K562 (cell line): Measurements from ENCODE around the gene MYADML2. TPM values are rescaled to one million over a fixed set of nuclear protein-coding genes. Genes with fewer than 3 reads are reported as not detected.

ENCODE experiments used
- EGR1 ChIP-seq: fragments of 450-650 bp; conservative IDR thresholded peaks from 2 replicates; pipeline ENCODE4 v1.6.1; 2017; ENCODE audit warnings: mild to moderate bottlenecking
- GTF2F1 ChIP-seq: IDR thresholded peaks from 2 replicates; pipeline ENCODE4 v1.6.1; 2011; ENCODE audit warnings: low read depth, low read length, improper control_type of control experiment
- HMG20A ChIP-seq: fragments of 450-650 bp; formaldehyde crosslinking; conservative IDR thresholded peaks from 2 replicates; pipeline ENCODE4 v1.4.0; 2020; ENCODE audit warnings: mild to moderate bottlenecking, mixed read lengths
- HMG20B ChIP-seq: fragments of 250-450 bp; sonication (Bioruptor Pico); IDR thresholded peaks from 2 replicates; pipeline ENCODE4 v1.5.0; 2021; ENCODE audit warnings: mild to moderate bottlenecking
- HNRNPLL ChIP-seq: fragments of 200-400 bp; formaldehyde crosslinking; IDR thresholded peaks from 2 replicates; pipeline ENCODE4 v1.6.1; 2017; ENCODE audit warnings: low read length, low read depth, mild to moderate bottlenecking; ENCODE audit not compliant: poor library complexity, severe bottlenecking
- HNRNPUL1 ChIP-seq: fragments of 200-400 bp; formaldehyde crosslinking; IDR thresholded peaks from 2 replicates; pipeline ENCODE4 v1.6.1; 2017; ENCODE audit warnings: low read length
- KAT7 ChIP-seq: sonication (generic); formaldehyde crosslinking; IDR thresholded peaks from 2 replicates; pipeline ENCODE4 v1.8.0; 2022; ENCODE audit warnings: missing genetic modification reagents, mild to moderate bottlenecking, borderline replicate concordance
- MTF1 ChIP-seq: fragments of 250-450 bp; sonication (Bioruptor Pico); IDR thresholded peaks from 2 replicates; pipeline ENCODE4 v1.9.0; 2021; ENCODE audit warnings: moderate library complexity, mild to moderate bottlenecking, inconsistent platforms, borderline replicate concordance
- NCOR1 ChIP-seq: fragments of 450-650 bp; IDR thresholded peaks from 2 replicates; pipeline ENCODE4 v1.6.1; 2016; ENCODE audit warnings: mild to moderate bottlenecking, moderate library complexity
- NFE2L1 ChIP-seq: fragments of 450-650 bp; IDR thresholded peaks from 2 replicates; pipeline ENCODE4 v1.6.1; 2016; ENCODE audit warnings: missing genetic modification characterization, low read depth, mild to moderate bottlenecking, missing compliant biosample characterization, moderate library complexity, borderline replicate concordance
- POLR2A ChIP-seq: fragments of 450-650 bp; conservative IDR thresholded peaks from 2 replicates; pipeline ENCODE4 v1.6.1; 2016
- POLR2G ChIP-seq: fragments of 200-400 bp; formaldehyde crosslinking; IDR thresholded peaks from 2 replicates; pipeline ENCODE4 v1.6.1; 2017; ENCODE audit warnings: low read depth, mild to moderate bottlenecking, antibody characterized with exemption, low read length, moderate library complexity
- RNF219 ChIP-seq: fragments of 250-450 bp; sonication (Bioruptor Pico); IDR thresholded peaks from 2 replicates; pipeline ENCODE4 v1.5.0; 2022; ENCODE audit warnings: mild to moderate bottlenecking
- SMARCE1 ChIP-seq: fragments of 450-650 bp; IDR thresholded peaks from 2 replicates; pipeline ENCODE4 v1.7.1; 2016; ENCODE audit warnings: mild to moderate bottlenecking
- SUPT5H ChIP-seq: fragments of 450-650 bp; IDR thresholded peaks from 2 replicates; pipeline ENCODE4 v1.6.1; 2016
- TCF7L2 ChIP-seq: fragments of 150-350 bp; IDR thresholded peaks from 2 replicates; pipeline ENCODE4 v1.6.1; 2016; ENCODE audit warnings: low read depth, mild to moderate bottlenecking, low read length, moderate library complexity
- TEAD4 ChIP-seq, 2 experiments: sonication (generic) in 1 of 2; formaldehyde crosslinking in 1 of 2; IDR thresholded peaks; 2 replicates each; pipeline versions ENCODE4 v1.6.1 to v1.8.0; 2012 to 2022; ENCODE audit warnings: borderline replicate concordance in 1 of 2, inconsistent platforms in 1 of 2, low read length in 1 of 2, mild to moderate bottlenecking in 1 of 2, missing genetic modification reagents in 1 of 2
- XRCC5 ChIP-seq: fragments of 200-400 bp; formaldehyde crosslinking; IDR thresholded peaks from 2 replicates; pipeline ENCODE4 v1.6.1; 2017; ENCODE audit warnings: low read depth, mild to moderate bottlenecking, low read length
- ZFP36 ChIP-seq: fragments of 150-350 bp; IDR thresholded peaks from 2 replicates; pipeline ENCODE4 v1.6.1; 2018; ENCODE audit warnings: low read length, low read depth; ENCODE audit not compliant: partially characterized antibody
- ZNF146 ChIP-seq: IDR thresholded peaks from one replicate; pipeline ENCODE4 v1.6.1; 2018; ENCODE audit warnings: missing compliant biosample characterization; ENCODE audit not compliant: unreplicated experiment
- ZNF354B ChIP-seq: fragments of 250-450 bp; sonication (Bioruptor Pico); IDR thresholded peaks from 2 replicates; pipeline ENCODE4 v1.4.0; 2020
- polyA plus RNA-seq, 8 experiments: library from polyadenylated mRNA; depleted of rRNA in 4 of 8; stranded (reverse) in 5 of 8; unstranded in 3 of 8; fragments of >200 nt; fragmentation: Nextera tagmentation in 2 of 8; fragmentation: Illumina TruSeq in 1 of 8; extraction: Ambion mirVana in 2 of 8; extraction: Trizol in 1 of 8; gene quantifications; 2 replicates each; pipeline versions ENCODE4 v1.2.1 to v1.2.3, GENCODE V29; 2011 to 2014; ENCODE audit warnings: inconsistent platforms in 1 of 8, missing spikeins in 1 of 8
- total RNA-seq, 7 experiments: library from RNA; depleted of rRNA in 6 of 7; stranded (reverse); fragments of >200 nt in 6 of 7; fragmentation: Illumina TruSeq in 2 of 7; extraction: Trizol in 2 of 7; gene quantifications; 2 replicates each; pipeline versions ENCODE4 v1.2.1 to v1.2.3, GENCODE V29; 2011 to 2021; ENCODE audit warnings: low replicate concordance in 1 of 7
- TF ChIP-seq, protein P1 (sequence below): sonication (generic); formaldehyde crosslinking; IDR thresholded peaks from 2 replicates; pipeline ENCODE4 v1.8.0; 2022; ENCODE audit warnings: mild to moderate bottlenecking, missing genetic modification reagents
- TF ChIP-seq, protein P2 (sequence below): fragments of 450-650 bp; IDR thresholded peaks from 2 replicates; pipeline ENCODE4 v1.6.1; 2016; ENCODE audit warnings: missing biosample characterization, missing genetic modification characterization

Gene MYADML2
- total and polyA plus RNA-seq, 9 of the 15 experiments (the other 6 are each of a cell fraction or from before 2014, with no cell fraction given) = not detected

DNA sequence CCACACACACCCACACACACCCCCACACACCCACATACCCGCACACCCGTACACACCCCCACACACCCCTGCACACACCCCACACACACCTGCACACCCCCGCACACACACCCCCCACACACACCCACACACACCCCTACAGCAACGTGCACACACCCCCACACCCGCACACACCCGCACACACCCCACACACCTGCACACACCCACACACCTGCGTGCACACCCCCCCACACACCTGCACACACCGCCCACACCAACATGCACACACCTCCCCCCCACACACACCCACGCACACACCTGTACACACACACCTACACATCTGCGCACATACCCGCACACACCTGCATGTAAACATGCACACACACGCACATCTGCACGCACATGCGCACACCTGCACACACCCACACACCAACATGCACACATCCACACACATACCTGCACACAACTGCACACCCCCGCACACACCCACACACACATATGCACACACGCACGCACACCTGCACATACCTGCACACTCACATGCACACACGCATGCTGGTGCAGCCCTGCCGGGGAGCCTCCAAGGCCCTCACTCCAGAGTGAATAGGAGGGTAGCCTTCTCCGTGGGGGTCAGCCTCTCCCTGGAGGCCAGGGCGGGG lies 37.9 kb upstream of the MYADML2 start (continued):
- peak; percentile 84 for TF ChIP-seq EGR1
- peak; percentile 29; the same call in 1 of the 2 replicates for TF ChIP-seq POLR2G
- no peak for TF ChIP-seq SUPT5H
- no peak for TF ChIP-seq ZNF354B (CRISPR knock-in tag)
- TF ChIP-seq GTF2F1 = no peak
- TF ChIP-seq ZNF146 = no peak
- TF ChIP-seq XRCC5 = no peak
- TF ChIP-seq POLR2A = 0 out of 2 replicates have a peak, but pooled peaks have one; percentile 26
- TF ChIP-seq HMG20B (CRISPR knock-in tag) = no peak
- TF ChIP-seq, protein P1, sequence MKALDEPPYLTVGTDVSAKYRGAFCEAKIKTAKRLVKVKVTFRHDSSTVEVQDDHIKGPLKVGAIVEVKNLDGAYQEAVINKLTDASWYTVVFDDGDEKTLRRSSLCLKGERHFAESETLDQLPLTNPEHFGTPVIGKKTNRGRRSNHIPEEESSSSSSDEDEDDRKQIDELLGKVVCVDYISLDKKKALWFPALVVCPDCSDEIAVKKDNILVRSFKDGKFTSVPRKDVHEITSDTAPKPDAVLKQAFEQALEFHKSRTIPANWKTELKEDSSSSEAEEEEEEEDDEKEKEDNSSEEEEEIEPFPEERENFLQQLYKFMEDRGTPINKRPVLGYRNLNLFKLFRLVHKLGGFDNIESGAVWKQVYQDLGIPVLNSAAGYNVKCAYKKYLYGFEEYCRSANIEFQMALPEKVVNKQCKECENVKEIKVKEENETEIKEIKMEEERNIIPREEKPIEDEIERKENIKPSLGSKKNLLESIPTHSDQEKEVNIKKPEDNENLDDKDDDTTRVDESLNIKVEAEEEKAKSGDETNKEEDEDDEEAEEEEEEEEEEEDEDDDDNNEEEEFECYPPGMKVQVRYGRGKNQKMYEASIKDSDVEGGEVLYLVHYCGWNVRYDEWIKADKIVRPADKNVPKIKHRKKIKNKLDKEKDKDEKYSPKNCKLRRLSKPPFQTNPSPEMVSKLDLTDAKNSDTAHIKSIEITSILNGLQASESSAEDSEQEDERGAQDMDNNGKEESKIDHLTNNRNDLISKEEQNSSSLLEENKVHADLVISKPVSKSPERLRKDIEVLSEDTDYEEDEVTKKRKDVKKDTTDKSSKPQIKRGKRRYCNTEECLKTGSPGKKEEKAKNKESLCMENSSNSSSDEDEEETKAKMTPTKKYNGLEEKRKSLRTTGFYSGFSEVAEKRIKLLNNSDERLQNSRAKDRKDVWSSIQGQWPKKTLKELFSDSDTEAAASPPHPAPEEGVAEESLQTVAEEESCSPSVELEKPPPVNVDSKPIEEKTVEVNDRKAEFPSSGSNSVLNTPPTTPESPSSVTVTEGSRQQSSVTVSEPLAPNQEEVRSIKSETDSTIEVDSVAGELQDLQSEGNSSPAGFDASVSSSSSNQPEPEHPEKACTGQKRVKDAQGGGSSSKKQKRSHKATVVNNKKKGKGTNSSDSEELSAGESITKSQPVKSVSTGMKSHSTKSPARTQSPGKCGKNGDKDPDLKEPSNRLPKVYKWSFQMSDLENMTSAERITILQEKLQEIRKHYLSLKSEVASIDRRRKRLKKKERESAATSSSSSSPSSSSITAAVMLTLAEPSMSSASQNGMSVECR = no peak
- no peak for TF ChIP-seq HMG20A (CRISPR knock-in tag)
- TF ChIP-seq RNF219 (CRISPR knock-in tag) = no peak
- TF ChIP-seq MTF1 (CRISPR knock-in tag) = no peak
- no peak for TF ChIP-seq NFE2L1 (tag)
- TF ChIP-seq HNRNPLL = peak; percentile 56
- TF ChIP-seq NCOR1 = no peak
- no peak for TF ChIP-seq HNRNPUL1
- no peak for TF ChIP-seq TEAD4 (IDR thresholded peaks at IDR 0.05; ENCODE audit: low read length)
- TF ChIP-seq TEAD4 (CRISPR knock-in tag; IDR thresholded peaks at IDR 0.05; ENCODE audit: borderline replicate concordance) = no peak
- TF ChIP-seq, protein P2, sequence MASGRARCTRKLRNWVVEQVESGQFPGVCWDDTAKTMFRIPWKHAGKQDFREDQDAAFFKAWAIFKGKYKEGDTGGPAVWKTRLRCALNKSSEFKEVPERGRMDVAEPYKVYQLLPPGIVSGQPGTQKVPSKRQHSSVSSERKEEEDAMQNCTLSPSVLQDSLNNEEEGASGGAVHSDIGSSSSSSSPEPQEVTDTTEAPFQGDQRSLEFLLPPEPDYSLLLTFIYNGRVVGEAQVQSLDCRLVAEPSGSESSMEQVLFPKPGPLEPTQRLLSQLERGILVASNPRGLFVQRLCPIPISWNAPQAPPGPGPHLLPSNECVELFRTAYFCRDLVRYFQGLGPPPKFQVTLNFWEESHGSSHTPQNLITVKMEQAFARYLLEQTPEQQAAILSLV (tag) = no peak
- no peak for TF ChIP-seq TCF7L2
- TF ChIP-seq SMARCE1 = no peak
- no peak for TF ChIP-seq KAT7
- no peak for TF ChIP-seq ZFP36
